Tibial nerve (tissue), 4 donors: ENCODE measurements around the gene TSPAN16.

Source experiments
- CTCF ChIP-seq, 5 experiments: fragments of 200-600 bp in 3 of 5; fragments of 450-650 bp in 2 of 5; sonication (generic) in 3 of 5; IDR thresholded peaks; one replicate each; pipeline ENCODE4 v1.5.1; 2016 to 2019; ENCODE audit warnings: antibody characterized with exemption in 5 of 5, mild to moderate bottlenecking in 3 of 5, moderate library complexity in 2 of 5
- EP300 ChIP-seq, 2 donors: sonication (generic); formaldehyde crosslinking; IDR thresholded peaks; one replicate each; pipeline ENCODE4 v1.6.1; 2017; ENCODE audit warnings: antibody characterized with exemption in 2 of 2, mild to moderate bottlenecking in 1 of 2
- POLR2A ChIP-seq, 2 donors: fragments of 450-650 bp; IDR thresholded peaks; one replicate each; pipeline ENCODE4 v1.6.1; 2017; ENCODE audit warnings: antibody characterized with exemption in 2 of 2, mild to moderate bottlenecking in 2 of 2, moderate library complexity in 2 of 2

GRCh38 chr19:11265177-11265784 lies 30.7 kb upstream of the TSPAN16 start:
- TF ChIP-seq CTCF (IDR thresholded peaks at IDR 0.05) (no peak), EP300 (IDR thresholded peaks at IDR 0.05) (no peak), POLR2A (IDR thresholded peaks at IDR 0.05) (no peak)
